ENCODE measurements around the gene FBF1.
A peak's percentile ranks its signal among the peaks of the same experiment; 100 is the strongest.
"Not testable (repeated sequence)": the region's sequence is repeated elsewhere in the genome, so short reads cannot be mapped to it uniquely, and the experiment has no call there.

Gene FBF1

DNA sequence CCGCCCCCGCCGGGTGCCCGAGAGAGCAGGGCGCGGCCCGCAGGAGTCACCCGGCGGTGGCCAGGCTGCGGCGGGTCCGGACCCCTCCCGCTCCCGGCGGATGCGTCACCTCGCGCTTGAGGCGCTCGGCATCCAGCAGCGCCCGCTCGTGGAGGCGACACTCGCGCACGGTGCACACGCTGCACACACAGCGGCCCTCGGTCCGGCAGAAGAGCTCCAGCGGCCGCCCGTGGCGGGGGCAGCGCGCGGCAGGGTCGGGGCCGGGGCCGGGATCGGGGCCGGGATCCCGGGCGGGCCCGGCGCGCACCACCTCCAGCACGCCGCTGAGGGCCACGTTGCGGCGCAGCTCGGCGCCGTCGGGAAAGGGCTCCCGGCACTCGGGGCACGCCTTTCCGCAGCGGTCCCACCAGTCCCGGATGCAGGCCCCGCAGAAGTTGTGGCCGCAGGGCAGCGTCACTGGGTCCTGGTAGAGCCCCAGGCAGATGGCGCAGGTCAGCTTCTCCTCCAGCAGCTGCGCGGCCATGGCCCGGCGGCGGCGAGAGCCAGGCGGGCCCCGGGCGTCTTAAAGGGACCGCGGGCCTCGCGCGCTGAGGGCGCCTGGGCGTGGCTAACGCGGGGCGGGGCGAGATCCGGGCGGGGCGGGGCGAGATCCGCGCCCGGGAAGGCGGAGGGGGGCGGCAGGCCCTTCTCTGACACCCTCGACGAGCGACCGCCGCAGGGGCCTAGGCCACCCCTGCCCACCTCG, 44.3 kb downstream of the FBF1 start, which contains the start of gene TRIM65:
Gene TRIM65, minus strand, starts transcription at position 537 of the 745 bp plus-strand sequence. Its CDS starts 14 bp downstream, at position 523.
- peak; percentile 66 for DNase-seq (ENCODE audit: low spot score)

DNA sequence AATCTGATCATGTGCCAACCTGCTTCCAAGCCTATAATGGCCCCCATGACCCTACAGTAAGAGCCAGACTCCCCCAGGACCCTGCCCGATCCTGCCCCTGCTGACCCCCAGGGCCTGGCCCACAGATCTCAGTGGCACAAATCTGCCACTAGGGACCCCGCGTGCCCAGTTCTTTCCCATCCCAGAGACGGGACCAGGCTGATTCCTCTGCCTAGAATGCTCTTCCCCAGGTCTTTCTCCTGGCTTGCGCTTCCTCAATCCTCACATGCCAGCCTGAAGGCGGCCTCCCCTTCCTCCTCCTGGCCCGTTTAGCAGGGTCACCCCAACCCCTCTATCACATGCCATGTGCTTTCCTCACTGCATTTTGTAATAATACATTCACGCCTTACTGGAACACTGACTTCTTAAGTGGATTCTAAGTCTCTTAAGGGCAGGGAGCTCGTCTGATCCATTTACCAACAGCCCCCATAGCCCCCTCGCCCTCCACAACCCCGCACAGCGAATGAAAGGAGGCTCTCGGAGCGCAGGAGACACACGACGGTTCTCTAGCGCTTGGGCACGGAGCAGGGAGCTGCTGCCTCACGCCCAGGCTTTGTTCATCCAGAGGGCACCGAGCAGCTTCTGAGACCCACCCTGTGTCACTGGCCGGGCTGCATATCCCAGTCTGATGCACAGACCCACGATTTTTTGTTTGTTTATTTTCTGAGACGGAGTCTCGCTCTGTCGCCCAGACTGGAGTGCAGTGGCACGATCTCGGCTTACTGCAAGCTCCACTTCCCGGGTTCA, 45.3 kb downstream of the FBF1 start:
- DNase-seq (ENCODE audit: low spot score): peak; percentile 48

DNA sequence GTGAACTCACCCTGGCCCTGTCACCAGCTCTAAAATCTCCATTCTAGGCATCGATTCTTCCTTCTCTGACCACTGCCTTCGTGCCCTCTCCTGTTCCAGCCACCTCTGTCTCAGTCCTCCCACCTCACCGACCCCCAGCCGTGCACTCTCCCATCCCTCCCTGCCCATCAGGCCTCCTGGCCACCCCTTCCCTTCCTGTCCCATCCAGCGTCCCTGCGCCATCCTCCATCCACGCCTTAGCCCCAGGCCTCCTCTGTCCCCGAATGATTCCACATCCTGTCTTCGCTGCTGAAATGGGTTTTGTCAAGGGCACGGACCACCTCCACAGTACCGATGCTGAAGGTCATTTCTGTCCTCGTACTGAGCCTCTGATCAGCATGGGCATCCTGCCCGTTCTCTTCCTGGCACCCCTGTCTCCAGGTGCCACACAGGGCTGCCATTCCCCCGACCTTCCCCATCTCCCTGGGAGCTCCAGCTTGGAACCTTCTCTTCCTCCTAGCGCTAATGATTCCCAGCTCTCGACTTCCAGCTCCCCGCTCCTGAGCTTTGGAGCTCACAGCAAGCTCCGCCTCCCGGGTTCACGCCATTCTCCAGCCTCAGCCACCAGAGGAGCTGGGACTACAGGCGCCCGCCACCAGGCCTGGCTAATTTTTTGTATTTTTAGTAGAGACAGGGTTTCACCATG, 46.7 kb downstream of the FBF1 start:
- no peak for DNase-seq (ENCODE audit: low spot score)

DNA sequence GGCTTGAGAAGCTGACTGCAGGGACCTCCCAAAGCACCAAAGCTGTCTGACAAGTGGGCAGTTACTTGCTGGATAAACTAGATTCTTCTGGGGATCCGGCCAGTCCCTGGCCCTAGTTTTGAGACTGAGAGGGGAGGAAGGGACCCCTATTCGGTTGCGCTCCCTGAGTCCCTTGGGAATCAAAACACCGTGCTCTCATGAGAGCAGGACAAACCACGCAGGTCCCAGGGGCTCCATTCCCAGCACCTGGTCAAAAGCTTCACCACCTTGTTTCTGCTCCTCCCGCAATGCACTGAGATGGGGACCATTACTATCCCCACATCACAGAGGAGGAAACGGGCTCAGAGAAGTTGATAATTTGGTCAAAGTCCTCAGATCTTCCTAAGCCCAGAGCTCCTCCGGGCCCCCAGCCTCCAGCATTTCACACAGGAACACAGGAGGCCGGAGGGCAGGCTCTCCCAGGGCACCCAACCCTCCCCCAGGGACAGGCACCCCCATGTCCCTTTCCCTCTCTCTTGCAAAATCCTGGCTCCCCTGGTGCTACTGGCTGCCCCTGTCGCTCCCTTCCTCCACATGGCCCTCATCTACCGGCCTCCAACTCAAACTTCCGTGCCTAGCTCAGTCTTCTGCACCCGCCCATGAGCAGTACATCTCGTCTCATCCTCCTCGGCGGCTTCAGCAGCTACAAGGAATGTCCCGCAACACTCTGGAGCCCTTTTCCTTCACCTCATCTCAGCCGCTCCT, 47.4 kb downstream of the FBF1 start:
- no peak for DNase-seq (ENCODE audit: low spot score)

DNA sequence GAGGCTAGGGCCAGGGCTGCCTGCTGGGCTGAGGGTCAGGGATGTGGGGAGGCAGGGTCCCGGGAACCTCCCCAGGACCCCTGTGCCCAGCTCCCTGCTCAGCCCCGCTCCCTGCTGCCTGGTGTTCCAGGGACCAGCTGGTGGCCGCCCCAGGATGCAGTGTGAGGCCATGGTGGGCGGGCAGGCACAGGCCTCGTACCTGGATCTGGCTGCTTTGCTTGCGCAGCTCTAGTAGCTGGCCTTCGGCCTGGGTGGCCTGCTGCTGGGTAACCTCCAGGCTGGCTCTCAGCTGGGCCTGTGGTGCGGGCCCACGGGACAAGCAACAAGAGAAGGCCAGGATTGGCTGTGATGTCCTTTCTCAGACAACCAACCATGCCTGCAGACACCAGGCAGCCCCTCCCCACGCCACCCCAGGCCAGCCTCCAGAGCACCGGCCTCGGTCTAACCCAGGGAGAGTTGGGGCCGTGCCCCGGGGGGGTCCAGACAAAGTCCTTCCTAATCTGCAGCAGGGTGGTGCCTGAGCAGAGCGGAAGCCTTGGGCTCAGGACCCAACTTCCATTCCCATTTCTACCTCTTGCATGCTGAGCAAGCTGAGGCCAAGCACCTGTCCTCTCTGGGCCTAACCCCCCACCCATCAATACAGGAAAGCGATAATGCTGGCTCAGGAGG, 48.2 kb downstream of the FBF1 start:
- DNase-seq (ENCODE audit: low spot score): no peak

DNA sequence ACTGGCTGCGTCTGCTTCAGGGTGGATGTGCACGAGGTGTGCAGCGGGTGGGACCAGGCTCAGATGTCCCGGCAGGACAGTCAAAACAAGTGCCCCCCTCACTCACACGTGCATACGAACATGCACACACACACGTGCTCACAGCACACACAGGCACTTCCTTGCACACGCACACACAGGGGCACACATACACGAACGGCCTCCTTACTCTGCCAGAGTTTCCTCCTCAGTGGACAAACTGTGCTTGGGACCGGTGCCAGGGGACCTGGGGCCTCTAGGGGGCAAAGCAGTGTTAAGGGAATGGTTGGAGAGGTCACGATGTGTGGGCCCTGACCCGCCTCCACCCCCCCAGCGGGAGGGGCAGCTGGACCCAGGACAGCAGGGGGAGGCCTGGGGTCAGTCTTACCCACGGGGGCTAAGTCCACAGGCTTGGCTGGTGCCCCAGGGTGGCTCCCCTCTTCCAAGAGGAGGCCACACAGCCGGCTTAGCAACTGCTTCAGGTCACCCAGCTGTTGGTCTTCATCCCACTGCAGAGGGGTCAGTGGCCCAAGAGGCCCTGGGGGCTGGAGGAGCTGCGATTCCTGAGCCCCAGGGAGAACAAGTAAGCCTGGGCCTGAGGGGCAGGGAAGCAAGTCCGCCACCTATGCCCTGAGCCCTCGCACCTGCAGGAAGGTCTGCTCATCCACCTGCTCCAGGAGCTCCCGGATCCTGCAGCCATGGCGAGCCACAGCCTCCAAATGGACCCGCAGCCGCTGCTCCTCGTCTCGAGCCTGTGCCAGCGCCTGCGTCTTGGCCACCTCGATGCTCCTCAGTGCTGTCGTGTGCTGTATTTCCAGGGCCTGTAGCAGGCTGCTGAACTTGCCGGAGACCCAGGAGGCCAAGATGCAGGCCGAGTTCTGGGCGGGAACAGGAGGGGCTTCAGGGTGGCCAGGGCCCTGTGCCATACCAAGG, 49.0 kb downstream of the FBF1 start:
- no peak for DNase-seq (ENCODE audit: low spot score)

DNA sequence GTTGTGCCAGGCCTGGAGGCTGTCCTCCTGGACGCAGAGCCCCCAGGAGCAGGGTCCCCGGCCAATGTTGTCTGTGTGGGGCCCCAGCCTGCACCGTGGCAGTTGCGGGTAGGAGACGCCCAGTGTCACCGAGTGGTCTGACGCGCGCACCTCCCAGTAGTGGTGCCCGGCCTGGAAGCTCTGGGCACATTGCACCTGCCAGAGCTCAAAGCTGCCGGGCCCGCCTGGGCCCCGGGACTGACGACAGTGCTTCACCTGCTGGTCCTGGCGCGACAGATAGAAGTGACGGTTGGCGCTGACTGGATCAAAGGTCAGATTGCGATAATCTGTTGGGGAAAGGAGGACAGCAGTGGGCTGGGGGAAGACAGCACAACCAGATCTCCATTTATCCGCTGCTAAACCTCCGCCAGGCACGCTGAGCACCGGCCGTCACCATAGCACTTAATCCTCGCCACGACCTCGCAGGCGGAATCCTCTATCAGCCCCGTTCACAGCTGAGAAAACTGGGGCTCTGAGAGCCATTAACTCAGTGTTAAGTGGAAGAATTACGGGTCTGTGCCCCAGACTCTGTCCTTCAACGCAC, 49.7 kb downstream of the FBF1 start:
- no peak for DNase-seq (ENCODE audit: low spot score)

DNA sequence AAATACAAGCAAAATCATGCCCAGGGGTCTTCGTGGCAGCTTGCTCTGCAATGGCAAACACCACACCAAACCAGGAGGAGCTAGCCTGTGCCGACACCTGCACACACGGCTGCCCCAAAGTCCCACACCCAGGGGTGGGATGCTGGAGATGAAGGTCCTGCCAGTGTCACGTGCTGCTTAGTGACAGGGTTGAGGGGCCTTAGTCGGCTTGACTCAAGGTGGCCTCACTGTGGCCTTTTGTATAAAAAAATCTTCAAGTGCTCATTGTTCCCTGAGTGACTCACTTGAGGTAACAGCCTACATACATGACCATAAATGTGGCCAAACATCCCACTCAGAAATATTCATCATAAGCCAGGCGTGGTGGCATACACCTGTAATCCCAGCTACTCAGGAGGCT, 51.4 kb downstream of the FBF1 start:
- peak; percentile 69 for DNase-seq (ENCODE audit: low spot score)

DNA sequence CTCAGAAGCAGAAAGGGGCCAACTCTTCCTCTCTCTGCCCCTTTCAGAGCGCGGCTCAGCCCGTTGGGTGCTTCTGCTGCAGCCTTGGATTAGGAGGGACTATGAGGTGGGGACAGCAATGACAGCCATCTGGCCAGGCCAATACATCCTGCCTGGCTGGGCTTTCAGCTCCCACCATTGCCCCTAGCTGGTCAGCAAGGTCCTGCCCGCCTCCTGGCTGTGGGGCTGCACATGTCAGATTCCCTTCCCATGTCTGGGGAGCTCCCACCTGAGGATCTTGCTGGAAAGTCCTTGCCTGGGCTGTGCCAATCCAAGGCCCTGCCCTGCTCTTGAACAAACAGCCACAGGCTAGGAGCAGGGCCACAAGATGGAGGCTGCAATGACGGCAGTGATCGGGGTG, 52.4 kb downstream of the FBF1 start:
- DNase-seq (ENCODE audit: low spot score): no peak

DNA sequence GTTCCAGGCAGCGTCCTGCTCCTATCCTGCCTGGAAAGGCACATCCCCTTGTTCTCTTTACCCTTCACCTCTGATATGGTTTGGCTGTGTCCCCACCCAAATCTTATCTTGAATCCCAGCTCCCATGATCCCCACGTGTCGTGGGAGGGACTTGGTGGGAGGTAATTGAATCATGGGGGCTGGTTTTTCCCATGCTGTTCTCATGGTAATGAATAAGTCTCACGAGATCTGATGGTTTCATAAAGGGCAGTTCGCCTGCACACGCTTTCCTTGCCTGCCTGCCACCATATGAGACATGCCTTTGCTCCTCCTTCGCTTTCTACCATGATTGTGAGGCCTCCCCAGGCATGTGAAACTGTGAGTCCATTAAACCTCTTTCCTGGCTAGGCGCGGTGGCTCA, 55.0 kb downstream of the FBF1 start:
- DNase-seq (ENCODE audit: low spot score): not testable (repeated sequence)

DNA sequence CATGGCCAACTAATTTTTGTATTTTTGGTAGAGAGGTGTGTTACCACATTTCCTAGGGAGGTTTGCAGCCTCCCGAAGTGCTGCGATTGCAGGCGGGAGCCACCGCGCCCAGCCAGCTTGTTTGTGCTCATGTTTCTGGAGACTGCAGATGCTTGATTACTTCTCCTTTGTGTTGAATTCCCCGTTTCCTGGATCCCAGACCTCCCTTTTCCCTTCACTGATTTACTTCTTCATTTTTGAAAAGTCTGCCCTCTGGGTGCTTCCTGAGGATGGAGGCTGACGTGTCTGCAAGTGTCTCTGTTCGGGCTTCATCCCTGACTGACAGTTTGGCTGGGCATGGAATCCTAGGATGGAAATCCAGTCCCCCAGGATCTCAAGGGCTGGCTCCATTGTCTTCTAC, 55.4 kb downstream of the FBF1 start:
- no peak for DNase-seq (ENCODE audit: low spot score)

DNA sequence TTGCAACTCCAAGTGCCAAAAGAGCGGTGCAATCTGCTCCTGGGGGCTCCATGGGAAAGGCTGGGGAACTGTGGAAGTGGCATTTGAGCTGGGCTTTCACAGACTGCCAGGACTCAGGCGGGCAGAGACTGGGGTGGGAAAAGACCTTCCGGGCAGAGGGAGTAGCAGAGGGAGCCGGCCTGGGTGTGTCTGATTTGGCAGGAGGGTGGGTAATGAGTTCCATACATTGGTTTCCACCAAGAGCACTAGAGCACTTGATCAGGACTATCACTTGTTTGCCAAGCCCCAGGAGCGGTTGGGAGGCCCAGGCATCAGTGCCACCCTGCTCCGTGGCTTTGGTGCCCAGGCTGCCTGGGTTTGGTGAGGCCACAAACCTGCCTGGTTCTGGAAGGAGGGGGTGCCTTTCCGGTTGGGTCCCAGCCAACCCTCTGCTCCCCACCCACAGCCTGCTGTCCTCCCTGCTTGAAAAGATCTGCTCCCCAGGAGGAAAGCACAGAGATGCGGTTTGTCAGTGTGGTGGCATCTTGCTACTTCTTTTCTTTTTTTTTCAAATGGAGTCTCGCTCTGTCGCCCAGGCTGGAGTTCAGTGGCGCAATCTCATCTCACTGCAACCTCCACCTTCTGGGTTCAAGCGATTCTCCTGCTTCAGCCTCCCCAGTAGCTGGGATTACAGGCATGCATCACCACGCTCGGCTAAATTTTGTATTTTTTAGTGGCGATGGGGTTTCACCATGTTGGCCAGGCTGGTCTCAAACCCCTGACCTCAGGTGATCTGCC, 59.0 kb downstream of the FBF1 start:
- DNase-seq (ENCODE audit: low spot score): no peak

DNA sequence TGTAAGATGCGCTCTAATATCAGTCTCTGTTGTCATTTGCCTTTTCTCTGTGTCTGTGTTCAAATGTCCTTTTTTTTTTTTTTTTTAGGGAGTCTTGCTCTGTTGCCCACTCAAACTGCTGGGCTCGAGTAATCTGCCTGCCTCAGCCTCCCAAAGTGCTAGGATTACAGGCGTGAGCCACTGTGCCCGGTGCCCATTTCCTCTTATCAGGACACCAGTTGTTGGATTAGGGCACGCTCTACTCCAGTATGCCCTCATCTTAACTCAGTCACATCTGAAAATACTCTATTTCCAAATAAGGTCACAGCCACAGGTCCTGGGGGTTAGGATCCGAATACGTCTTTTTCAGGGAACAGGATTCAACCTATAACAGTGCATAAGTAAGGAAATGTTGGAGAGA, 60.6 kb downstream of the FBF1 start:
- DNase-seq (ENCODE audit: low spot score): no peak

DNA sequence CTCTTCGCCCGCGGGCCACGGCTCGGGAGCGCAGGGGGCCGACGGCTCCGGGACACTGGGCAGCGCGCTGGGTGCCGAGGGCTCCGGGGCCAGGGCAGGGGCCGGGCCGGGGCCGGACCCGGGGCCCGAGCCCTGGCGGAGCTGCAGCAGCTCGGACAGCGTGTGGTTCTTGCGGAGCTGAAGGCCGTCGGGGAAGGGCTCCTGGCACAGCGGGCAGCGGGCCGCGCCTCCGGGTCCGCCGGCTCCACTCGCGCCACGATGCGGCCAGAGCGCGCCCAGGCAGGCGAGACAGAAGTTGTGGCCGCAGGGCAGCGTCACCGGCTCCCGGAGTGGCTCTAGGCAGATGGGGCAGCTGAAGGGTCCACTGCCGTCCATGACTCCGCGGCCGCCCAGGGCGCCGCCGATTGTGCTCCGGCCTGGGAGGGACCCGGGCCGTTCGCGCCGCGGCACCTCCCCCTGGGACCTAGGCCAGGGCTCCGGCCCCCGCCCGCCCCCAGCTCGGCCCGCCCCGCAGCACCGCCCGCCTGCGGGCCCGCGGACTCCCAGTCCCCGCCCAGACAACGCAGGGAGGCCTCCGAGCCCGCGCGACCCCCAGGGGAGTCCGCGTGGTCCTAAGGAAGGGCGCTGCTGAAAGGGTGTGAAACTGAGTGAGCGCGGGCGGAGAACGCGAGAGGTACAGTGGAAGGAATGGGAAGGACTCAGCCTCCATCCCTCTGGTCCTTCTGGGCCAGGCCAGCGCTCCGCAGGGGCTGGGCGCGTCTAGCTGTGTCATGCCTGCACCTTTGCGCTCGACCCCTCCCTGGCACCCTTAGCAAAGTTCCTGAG, 62.5 kb downstream of the FBF1 start, which contains the start of gene TRIM47:
Gene TRIM47, minus strand, starts transcription at position 408 of the 825 bp plus-strand sequence. Its CDS starts 33 bp downstream, at position 375.
- peak; percentile 54 for DNase-seq (ENCODE audit: low spot score)

DNA sequence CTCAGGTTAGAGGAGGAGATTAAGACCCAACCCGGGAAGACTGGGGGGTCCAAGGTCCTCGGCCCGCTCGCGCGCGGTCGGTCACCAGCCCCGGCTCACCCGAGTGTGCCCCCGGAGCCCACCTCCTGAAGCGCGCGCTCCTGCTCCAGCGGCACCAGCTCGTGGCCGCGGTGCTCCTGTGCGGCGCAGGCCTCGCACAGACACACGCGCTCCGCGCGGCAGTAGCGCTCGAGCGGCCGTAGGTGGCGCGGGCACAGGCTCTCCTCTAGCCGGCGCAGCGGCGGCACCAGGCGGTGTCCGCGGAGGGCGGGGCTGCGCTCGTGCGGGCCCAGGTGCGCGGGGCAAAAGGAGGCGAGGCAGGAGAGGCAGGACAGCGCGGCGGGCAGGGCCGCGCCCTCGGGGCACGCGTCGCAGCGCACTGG, 63.1 kb downstream of the FBF1 start:
- no peak for DNase-seq (ENCODE audit: low spot score)

DNA sequence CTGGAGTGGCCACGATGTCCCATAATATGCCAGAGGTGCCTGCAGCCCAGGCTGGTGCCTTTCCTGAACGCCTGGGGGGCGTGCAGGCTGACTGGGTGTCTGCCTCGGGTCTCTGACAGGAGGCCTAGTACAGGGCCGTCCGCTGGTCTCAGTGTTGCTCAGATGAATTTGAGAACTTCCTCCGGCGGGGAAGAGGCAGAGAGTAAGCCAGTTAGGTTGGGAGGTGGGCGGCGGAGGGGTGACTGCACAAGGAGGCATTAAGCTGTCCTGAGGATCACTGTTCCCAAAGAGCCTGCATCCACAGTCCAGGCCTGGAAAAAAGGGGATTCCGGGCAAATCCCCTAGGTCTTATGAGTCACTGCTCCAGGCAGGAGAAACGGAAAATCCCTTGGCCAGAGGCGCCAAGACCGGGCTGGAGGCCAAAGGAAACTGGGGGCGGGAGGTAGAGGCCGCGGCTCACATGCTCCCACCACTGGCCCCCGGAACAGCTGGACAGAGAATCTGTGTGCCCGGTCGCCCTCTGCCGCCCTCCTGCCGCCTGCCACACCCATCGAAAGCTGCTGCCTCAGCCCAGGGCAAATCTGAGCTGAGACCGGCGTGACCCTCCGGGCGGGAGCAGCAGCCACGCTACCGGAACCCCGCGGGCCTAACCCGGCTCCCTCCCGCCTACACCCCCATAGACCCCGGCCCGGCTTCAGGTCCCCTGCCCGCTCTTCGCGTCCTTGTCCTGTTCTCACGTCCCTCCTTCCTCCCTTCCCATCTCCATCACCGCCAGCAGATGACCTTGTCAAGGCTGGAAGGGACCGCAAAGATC, 63.7 kb downstream of the FBF1 start:
- peak; percentile 93 for DNase-seq (ENCODE audit: low spot score)

Data from kidney capillary endothelial cell (primary cell).